ENCODE results near the gene REM2.

DNA sequence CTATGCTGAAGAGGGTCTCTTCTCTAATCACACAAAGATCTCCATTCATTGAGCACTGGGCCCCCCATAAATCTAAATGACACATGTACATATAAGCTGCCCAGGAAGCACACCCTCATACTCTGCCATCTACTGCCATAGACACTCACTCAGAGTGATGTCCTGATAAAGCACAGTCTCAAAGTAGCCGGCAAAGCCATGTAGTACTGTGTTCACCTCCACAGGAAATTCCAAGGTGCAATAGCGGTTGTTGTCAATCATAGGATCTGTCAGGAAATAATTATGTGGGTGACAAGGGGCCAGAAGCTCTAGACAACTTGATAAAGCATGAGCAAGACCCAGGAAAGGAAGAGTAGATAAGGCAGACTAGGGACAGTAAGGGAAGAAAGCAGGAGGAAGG, 39.3 kb downstream of the REM2 start:
- TF ChIP-seq CTCF (conservative IDR thresholded peaks at IDR 0.05 in 1 of 2, IDR thresholded peaks at IDR 0.05 in 1 of 2; ENCODE audit: low read depth in 1 of 2, low read length in 2 of 2) = no peak
- no peak for TF ChIP-seq EZH2 (IDR thresholded peaks at IDR 0.05; ENCODE audit: low read length, missing control alignments)
